K562 (cell line): ENCODE data around the gene CDCA7. TPM values are rescaled to one million over a fixed set of nuclear protein-coding genes. Genes with fewer than 3 reads are reported as not detected.

ENCODE experiments used
- ADNP ChIP-seq: fragments of 200-800 bp; sonication (Bioruptor generic); IDR thresholded peaks from 2 replicates; pipeline ENCODE4 v1.6.1; 2016; ENCODE audit warnings: missing genetic modification characterization, missing compliant biosample characterization
- BHLHE40 ChIP-seq: IDR thresholded peaks from 2 replicates; pipeline ENCODE4 v1.6.1; 2011; ENCODE audit warnings: low read length, improper control_type of control experiment
- CBX8 ChIP-seq: fragments of 200-600 bp; sonication (generic); IDR thresholded peaks from 2 replicates; pipeline ENCODE4 v1.6.1; 2012; ENCODE audit warnings: borderline replicate concordance, mixed run types, low read depth, mild to moderate bottlenecking, moderate library complexity, mixed read lengths, low read length, control low read depth, inconsistent platforms; ENCODE audit not compliant: poor library complexity, severe bottlenecking; ENCODE audit errors: extremely low read depth
- E2F4 ChIP-seq: sonication (generic); formaldehyde crosslinking; IDR thresholded peaks from 2 replicates; pipeline ENCODE4 v1.8.0; 2022; ENCODE audit warnings: mild to moderate bottlenecking, low read depth, missing genetic modification reagents
- FUS ChIP-seq: fragments of 200-400 bp; formaldehyde crosslinking; optimal IDR thresholded peaks from 2 replicates; pipeline ENCODE3; 2017; ENCODE audit warnings: low read depth, low read length
- GATAD2B ChIP-seq: fragments of 450-650 bp; IDR thresholded peaks from 2 replicates; pipeline ENCODE4 v1.6.1; 2017; ENCODE audit warnings: mild to moderate bottlenecking, borderline replicate concordance
- HLTF ChIP-seq: fragments of 450-650 bp; IDR thresholded peaks from 2 replicates; pipeline ENCODE4 v1.6.1; 2016
- IRF2 ChIP-seq: sonication (generic); formaldehyde crosslinking; IDR thresholded peaks from 2 replicates; pipeline ENCODE4 v1.8.1; 2022; ENCODE audit warnings: mild to moderate bottlenecking, missing genetic modification reagents
- KDM5B ChIP-seq: fragments of 200-600 bp; sonication (generic); IDR thresholded peaks from 2 replicates; pipeline ENCODE4 v1.6.1; 2012; ENCODE audit warnings: low read depth, mild to moderate bottlenecking, moderate library complexity, low read length, control low read depth, inconsistent platforms; ENCODE audit not compliant: insufficient replicate concordance
- KLF16 ChIP-seq: IDR thresholded peaks from 2 replicates; pipeline ENCODE4 v1.6.1; 2016; ENCODE audit warnings: antibody characterized with exemption
- L3MBTL2 ChIP-seq: fragments of 450-650 bp; IDR thresholded peaks from 2 replicates; pipeline ENCODE4 v1.6.1; 2016; ENCODE audit warnings: mild to moderate bottlenecking, moderate library complexity
- MAFK ChIP-seq: IDR thresholded peaks from 2 replicates; pipeline ENCODE4 v1.6.1; 2011; ENCODE audit warnings: low read length, improper control_type of control experiment
- NR2C2 ChIP-seq, 2 experiments: fragments of 200-800 bp in 1 of 2; sonication (Bioruptor generic) in 1 of 2; sonication (generic) in 1 of 2; formaldehyde crosslinking in 1 of 2; IDR thresholded peaks; 2 replicates each; pipeline versions ENCODE4 v1.6.1 to v1.8.0; 2016 to 2022; ENCODE audit warnings: mild to moderate bottlenecking in 1 of 2, missing compliant biosample characterization in 1 of 2, missing genetic modification characterization in 1 of 2, missing genetic modification reagents in 1 of 2
- PCBP1 ChIP-seq: fragments of 200-400 bp; formaldehyde crosslinking; IDR thresholded peaks from 2 replicates; pipeline ENCODE4 v1.6.1; 2018; ENCODE audit warnings: mild to moderate bottlenecking, low read depth, low read length; ENCODE audit not compliant: poor library complexity, severe bottlenecking
- POLR2G ChIP-seq: fragments of 200-400 bp; formaldehyde crosslinking; IDR thresholded peaks from 2 replicates; pipeline ENCODE4 v1.6.1; 2017; ENCODE audit warnings: low read depth, mild to moderate bottlenecking, antibody characterized with exemption, low read length, moderate library complexity
- PYGO2 ChIP-seq: fragments of 450-650 bp; IDR thresholded peaks from 2 replicates; pipeline ENCODE4 v1.6.1; 2016; ENCODE audit warnings: mild to moderate bottlenecking, missing genetic modification characterization, moderate library complexity, missing compliant biosample characterization
- THAP12 ChIP-seq: fragments of 250-450 bp; sonication (Bioruptor Pico); IDR thresholded peaks from 2 replicates; pipeline ENCODE4 v1.9.0; 2021; ENCODE audit warnings: mild to moderate bottlenecking, inconsistent platforms
- TOE1 ChIP-seq, 2 experiments: fragments of 450-650 bp in 1 of 2; sonication (generic) in 1 of 2; formaldehyde crosslinking in 1 of 2; IDR thresholded peaks; 2 replicates each; pipeline versions ENCODE4 v1.7.1 to v1.8.0; 2016 to 2022; ENCODE audit warnings: borderline replicate concordance in 2 of 2, mild to moderate bottlenecking in 2 of 2, antibody characterized with exemption in 1 of 2, inconsistent platforms in 1 of 2, low read depth in 1 of 2, missing genetic modification reagents in 1 of 2, moderate library complexity in 1 of 2
- USF1 ChIP-seq: sonication (generic); formaldehyde crosslinking; IDR thresholded peaks from 2 replicates; pipeline ENCODE4 v1.9.0; 2022; ENCODE audit warnings: mild to moderate bottlenecking, missing genetic modification reagents
- ZFX ChIP-seq: sonication (generic); formaldehyde crosslinking; IDR thresholded peaks from 2 replicates; pipeline ENCODE4 v1.8.0; 2022; ENCODE audit warnings: mild to moderate bottlenecking, missing genetic modification reagents, moderate library complexity
- ZNF431 ChIP-seq: sonication (generic); formaldehyde crosslinking; IDR thresholded peaks from 2 replicates; pipeline ENCODE4 v1.8.0; 2022; ENCODE audit warnings: mild to moderate bottlenecking, missing genetic modification reagents
- ZNF696 ChIP-seq: fragments of 250-450 bp; sonication (Bioruptor Pico); conservative IDR thresholded peaks from 2 replicates; pipeline ENCODE4 v1.4.0; 2020; ENCODE audit warnings: mild to moderate bottlenecking, moderate library complexity
- polyA plus RNA-seq, 8 experiments: library from polyadenylated mRNA; depleted of rRNA in 4 of 8; stranded (reverse) in 5 of 8; unstranded in 3 of 8; fragments of >200 nt; fragmentation: Nextera tagmentation in 2 of 8; fragmentation: Illumina TruSeq in 1 of 8; extraction: Ambion mirVana in 2 of 8; extraction: Trizol in 1 of 8; gene quantifications; 2 replicates each; pipeline versions ENCODE4 v1.2.1 to v1.2.3, GENCODE V29; 2011 to 2014; ENCODE audit warnings: inconsistent platforms in 1 of 8, missing spikeins in 1 of 8
- total RNA-seq, 7 experiments: library from RNA; depleted of rRNA in 6 of 7; stranded (reverse); fragments of >200 nt in 6 of 7; fragmentation: Illumina TruSeq in 2 of 7; extraction: Trizol in 2 of 7; gene quantifications; 2 replicates each; pipeline versions ENCODE4 v1.2.1 to v1.2.3, GENCODE V29; 2011 to 2021; ENCODE audit warnings: low replicate concordance in 1 of 7

CDCA7 gene
- total and polyA plus RNA-seq, 9 of the 15 experiments (the other 6 are each of a cell fraction or from before 2014, with no cell fraction given) = 28.5 to 122 (median 51.0) TPM

GRCh38 chr2:173355132-173355865 is 627 bp downstream of the CDCA7 start (continued):
- TF ChIP-seq CBX8 = no peak
- TF ChIP-seq USF1 (CRISPR knock-in tag) = peak; percentile 46
- TF ChIP-seq ZFX = peak; percentile 77
- TF ChIP-seq BHLHE40 = peak; percentile 86
- TF ChIP-seq TOE1 (IDR thresholded peaks at IDR 0.05; ENCODE audit: borderline replicate concordance) = no peak
- TF ChIP-seq TOE1 (CRISPR knock-in tag; IDR thresholded peaks at IDR 0.05; ENCODE audit: borderline replicate concordance, low read depth) = no peak
- no peak for TF ChIP-seq PYGO2 (tag)
- TF ChIP-seq MAFK = no peak
- no peak for TF ChIP-seq ZNF696
- no peak for TF ChIP-seq FUS
- TF ChIP-seq GATAD2B = no peak
- TF ChIP-seq E2F4 (CRISPR knock-in tag) = 0 out of 2 replicates have a peak, but pooled peaks have one; percentile 14
- TF ChIP-seq KDM5B = peak; percentile 53
- peak; percentile 64 for TF ChIP-seq PCBP1
- no peak for TF ChIP-seq ADNP (tag)
- peak; percentile 49; the same call in 1 of the 2 replicates for TF ChIP-seq THAP12 (CRISPR knock-in tag)
- no peak for TF ChIP-seq IRF2 (CRISPR knock-in tag)
- TF ChIP-seq KLF16 = no peak
- TF ChIP-seq HLTF = no peak
- TF ChIP-seq NR2C2 (CRISPR knock-in tag; IDR thresholded peaks at IDR 0.05) = no peak
- no peak; the same call in 1 of the 2 replicates for TF ChIP-seq NR2C2 (tag; IDR thresholded peaks at IDR 0.05)
- TF ChIP-seq L3MBTL2 = peak; percentile 10; the same call in 1 of the 2 replicates
- no peak for TF ChIP-seq ZNF431 (CRISPR knock-in tag)
- TF ChIP-seq POLR2G = peak; percentile 85
